ENCODE results near the gene FIS1. TPM values are rescaled to one million over a fixed set of nuclear protein-coding genes. Genes with fewer than 3 reads are reported as not detected.

Gene FIS1
- total RNA-seq, 2 experiments from 2014 or later, result 81.2 to 82.3 TPM

- no peaks in the 10 kb centered on the region for H3K9me3 Mint-ChIP-seq
- ChIA-PET CTCF (interaction anchor here (1.1 to 2.0 kb wide), 3 partner anchors 9 to 48 kb away, joined by 3 to 7 read pairs (median 5); partner anchors contain the start of gene PLOD3), POLR2A (interaction anchor here (0.9 to 1.5 kb wide), 2 partner anchors 9 to 17 kb away, joined by 3 to 5 read pairs; partner anchors contain the start of gene PLOD3)
- intact Hi-C loops (cut with DNase I, micrococcal nuclease), result no loop called here
- H3K4me3 Mint-ChIP-seq, result no peak overlapping the region
- no peak for DNase-seq
- H3K27me3 Mint-ChIP-seq, result no peaks in the 10 kb centered on the region
- Histone ChIP-seq H3K36me3 (ENCODE audit: insufficient read depth, low read length) (peaks cover 33% of the 10 kb centered on the region), H3K27me3 (ENCODE audit: control insufficient read depth in 1 of 2, insufficient read depth in 2 of 2, low read length in 2 of 2) (no peaks in the 10 kb centered on the region), H3K27ac (ENCODE audit: low read depth in 1 of 2, low read length in 2 of 2) (no peak overlapping the region), H3K4me3 (ENCODE audit: low read length) (no peak overlapping the region), H3K4me1 (ENCODE audit: insufficient read depth, low read length) (peaks cover 3% of the 10 kb centered on the region), H3K9me3 (ENCODE audit: control insufficient read depth in 1 of 2, insufficient read depth in 1 of 2, low read length in 2 of 2) (no peaks in the 10 kb centered on the region)
- H3K36me3 Mint-ChIP-seq (ENCODE audit: low read depth), result peaks cover 13% of the 10 kb centered on the region
- TF ChIP-seq CTCF (IDR thresholded peaks at IDR 0.05), result no peak
- no peak for ATAC-seq (ENCODE audit: poor library complexity)
- H3K27ac Mint-ChIP-seq, result no peak overlapping the region
- H3K4me1 Mint-ChIP-seq (ENCODE audit: low read depth), result peaks cover 5% of the 10 kb centered on the region
Observed at GRCh38 chr7:101234636-101235035, 10.2 kb downstream of the FIS1 start.

- Histone ChIP-seq H3K4me1 (ENCODE audit: insufficient read depth, low read length) (peaks cover under 1% of the 10 kb centered on the region), H3K4me3 (ENCODE audit: low read length) (no peak overlapping the region), H3K27me3 (ENCODE audit: control insufficient read depth in 1 of 2, insufficient read depth in 2 of 2, low read length in 2 of 2) (no peaks in the 10 kb centered on the region), H3K36me3 (ENCODE audit: insufficient read depth, low read length) (peaks cover 27% of the 10 kb centered on the region), H3K9me3 (ENCODE audit: control insufficient read depth in 1 of 2, insufficient read depth in 1 of 2, low read length in 2 of 2) (no peaks in the 10 kb centered on the region), H3K27ac (ENCODE audit: low read depth in 1 of 2, low read length in 2 of 2) (no peak overlapping the region)
- Mint-ChIP-seq H3K9me3 (no peaks in the 10 kb centered on the region), H3K4me1 (ENCODE audit: low read depth) (peaks cover 5% of the 10 kb centered on the region), H3K27ac (no peak overlapping the region), H3K4me3 (no peak overlapping the region), H3K36me3 (ENCODE audit: low read depth) (peaks cover 17% of the 10 kb centered on the region), H3K27me3 (no peaks in the 10 kb centered on the region)
- DNase-seq (no peak), ATAC-seq (ENCODE audit: poor library complexity) (no peak)
- no peak for TF ChIP-seq CTCF (IDR thresholded peaks at IDR 0.05)
- ChIA-PET CTCF (interaction anchor here (1.6 to 2.0 kb wide), 2 partner anchors 10 to 49 kb away, joined by 5 to 7 read pairs; no protein-coding TSS in a partner anchor), POLR2A (interaction anchor here (1.5 kb wide), 1 partner anchor 10 kb away, joined by 5 read pairs; no protein-coding TSS in a partner anchor)
- intact Hi-C loops (cut with DNase I, micrococcal nuclease), result no loop called here
Observed at GRCh38 chr7:101233907-101234547, 10.9 kb downstream of the FIS1 start.

GRCh38 chr7:101232141-101232850, 12.6 kb downstream of the FIS1 start:
- no peak overlapping the region for H3K27ac Mint-ChIP-seq
- H3K9me3 ChIP-seq (ENCODE audit: control insufficient read depth in 1 of 2, insufficient read depth in 1 of 2, low read length in 2 of 2), result no peaks in the 10 kb centered on the region
- no peak overlapping the region for H3K4me3 ChIP-seq (ENCODE audit: low read length)
- no peak overlapping the region for H3K27ac ChIP-seq (ENCODE audit: low read depth in 1 of 2, low read length in 2 of 2)
- no peaks in the 10 kb centered on the region for H3K4me1 ChIP-seq (ENCODE audit: insufficient read depth, low read length)
- no peaks in the 10 kb centered on the region for H3K9me3 Mint-ChIP-seq
- CTCF ChIA-PET, result no interaction called here
- peaks cover 5% of the 10 kb centered on the region for H3K4me1 Mint-ChIP-seq (ENCODE audit: low read depth)
- TF ChIP-seq CTCF (IDR thresholded peaks at IDR 0.05), result no peak
- H3K36me3 Mint-ChIP-seq (ENCODE audit: low read depth), result peaks cover 22% of the 10 kb centered on the region
- H3K27me3 Mint-ChIP-seq, result no peaks in the 10 kb centered on the region
- no peak for DNase-seq
- ATAC-seq (ENCODE audit: poor library complexity), result no peak
- peaks cover 17% of the 10 kb centered on the region for H3K36me3 ChIP-seq (ENCODE audit: insufficient read depth, low read length)
- H3K27me3 ChIP-seq (ENCODE audit: control insufficient read depth in 1 of 2, insufficient read depth in 2 of 2, low read length in 2 of 2), result no peaks in the 10 kb centered on the region
- intact Hi-C loops (cut with DNase I, micrococcal nuclease), result no loop called here
- no peak overlapping the region for H3K4me3 Mint-ChIP-seq
- POLR2A ChIA-PET, result no interaction called here
